Activated CD4-positive, alpha-beta T cell treated with anti-CD3 and anti-CD28 coated beads, Interleukin-2, amount 10 ng/mL, durations not matched to agents 24 days and 14 days (primary cell): ENCODE data around the gene PLXNC1. TPM values are rescaled to one million over a fixed set of nuclear protein-coding genes. Genes with fewer than 3 reads are reported as not detected.

Experiments used
- DNase-seq: peaks from one replicate; pipeline ENCODE4 v3.0.0; 2022
- H3K27ac Mint-ChIP-seq: one replicate; pipeline ENCODE4 v1.8.0; 2022; ENCODE audit warnings: mild to moderate bottlenecking, mixed read lengths
- H3K27me3 Mint-ChIP-seq: one replicate; pipeline ENCODE4 v1.8.0; 2022; ENCODE audit warnings: mixed read lengths
- H3K36me3 Mint-ChIP-seq: one replicate; pipeline ENCODE4 v1.8.0; 2022; ENCODE audit warnings: low read depth, mild to moderate bottlenecking, mixed read lengths
- H3K4me1 Mint-ChIP-seq: one replicate; pipeline ENCODE4 v1.8.0; 2021; ENCODE audit warnings: mixed read lengths
- H3K4me3 Mint-ChIP-seq: one replicate; pipeline ENCODE4 v1.8.0; 2022; ENCODE audit warnings: mild to moderate bottlenecking, moderate library complexity, mixed read lengths
- H3K9me3 Mint-ChIP-seq: one replicate; pipeline ENCODE4 v1.8.0; 2021; ENCODE audit warnings: mixed read lengths
- intact Hi-C: fragments of 100-400 bp; cut with micrococcal nuclease; formaldehyde crosslinking; loops from one replicate; pipeline ENCODE4 v1.15.1; 2023
- total RNA-seq: library from RNA; stranded (reverse); gene quantifications from 2 replicates; pipeline ENCODE4 v1.2.3, GENCODE V29; 2022

Gene PLXNC1
- total RNA-seq: 15.0 and 16.0 TPM in 2 replicates

DNA sequence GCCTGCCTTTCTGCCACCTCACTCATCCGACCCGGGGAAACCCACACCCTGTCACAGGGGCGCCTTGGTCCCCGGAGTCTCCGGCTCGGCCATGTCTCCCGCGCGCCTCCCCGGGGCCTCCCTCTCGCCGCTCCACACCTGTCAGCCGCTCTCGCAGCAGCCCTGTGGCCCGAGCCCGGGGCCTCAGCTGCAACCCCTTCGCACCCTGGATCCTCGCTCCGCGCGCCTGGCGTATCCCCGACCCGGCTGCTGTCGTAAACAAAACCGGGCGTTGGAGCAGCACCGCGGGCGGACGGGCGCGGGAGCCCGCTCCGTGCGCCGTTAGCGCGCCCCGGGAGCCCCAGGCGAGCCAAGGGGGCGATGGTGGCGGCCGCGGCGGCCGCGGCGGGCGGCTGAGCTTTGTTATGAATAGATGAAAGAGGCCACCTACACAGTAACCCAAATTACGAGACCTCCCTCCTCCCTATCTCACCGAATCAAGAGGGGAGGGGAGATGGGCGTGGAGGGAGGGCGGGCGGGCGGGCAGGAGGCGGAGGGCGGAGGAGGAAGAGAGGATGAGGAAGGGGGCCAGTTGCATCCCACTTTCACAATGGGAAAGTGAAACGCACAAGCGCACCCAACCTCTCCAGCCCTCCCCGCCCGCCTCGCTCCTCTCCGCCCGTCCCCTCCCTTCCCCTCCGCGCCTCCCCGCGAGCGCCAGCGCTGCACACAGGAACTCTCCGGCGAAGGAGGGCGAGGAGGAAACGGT, at the start of gene PLXNC1:
PLXNC1 (plus strand) TSS at position 587 of the 748 bp plus-strand sequence. CDS start 395 bp downstream, outside the sequence.
- Mint-ChIP-seq H3K27me3 (peaks cover 26% of the 10 kb centered on the region), H3K27ac (peak within 1 kb of the TSS; percentile 67), H3K36me3 (peaks cover 7% of the 10 kb centered on the region), H3K9me3 (no peaks in the 10 kb centered on the region), H3K4me3 (peak within 1 kb of the TSS; percentile 97), H3K4me1 (peaks cover 33% of the 10 kb centered on the region)
- intact Hi-C loops: loop anchor here (1.0 to 10.0 kb wide), 8 partner anchors 60 to 617 kb away; no protein-coding TSS in a partner anchor
- DNase-seq: peak; percentile 93

DNA sequence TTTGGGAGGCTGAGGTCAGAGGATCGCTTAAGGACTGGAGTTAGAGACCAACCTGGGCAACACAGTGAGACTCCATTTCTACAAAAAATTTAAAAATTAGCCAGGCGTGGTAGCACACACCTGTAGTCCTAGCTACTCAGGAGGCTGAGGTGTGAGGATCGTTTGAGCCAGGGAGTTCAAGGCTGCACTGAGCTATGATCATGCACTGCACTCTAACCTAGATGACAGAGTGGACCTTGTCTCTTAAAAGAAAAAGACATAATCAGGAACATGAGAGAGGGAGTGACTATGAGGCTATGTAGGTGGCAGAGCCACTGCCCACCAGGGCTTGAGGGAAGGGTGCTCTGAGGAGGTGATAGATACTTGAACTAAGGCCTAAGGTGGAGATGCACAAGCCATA, 49.2 kb upstream of the PLXNC1 start:
- H3K36me3 Mint-ChIP-seq: no peaks in the 10 kb centered on the region
- intact Hi-C loops: no loop called here
- DNase-seq: no peak
- no peaks in the 10 kb centered on the region for H3K9me3 Mint-ChIP-seq
- no peak overlapping the region for H3K4me3 Mint-ChIP-seq
- H3K27me3 Mint-ChIP-seq: peaks cover 4% of the 10 kb centered on the region
- H3K4me1 Mint-ChIP-seq: peaks cover 35% of the 10 kb centered on the region
- no peak overlapping the region for H3K27ac Mint-ChIP-seq

- DNase-seq: no peak
- H3K36me3 Mint-ChIP-seq: no peaks in the 10 kb centered on the region
- H3K27ac Mint-ChIP-seq: no peak overlapping the region
- H3K9me3 Mint-ChIP-seq: no peaks in the 10 kb centered on the region
- no peak overlapping the region for H3K4me3 Mint-ChIP-seq
- peaks cover 4% of the 10 kb centered on the region for H3K27me3 Mint-ChIP-seq
- intact Hi-C loops: loop anchor here (5.0 to 10.0 kb wide), 5 partner anchors 215 to 1172 kb away; partner anchors contain the start of gene EEA1
- peaks cover 35% of the 10 kb centered on the region for H3K4me1 Mint-ChIP-seq
These were observed 48.7 kb upstream of the PLXNC1 start for GRCh38 chr12:94099632-94100031.

GRCh38 chr12:94100211-94100627, 48.2 kb upstream of the PLXNC1 start:
- no peaks in the 10 kb centered on the region for H3K36me3 Mint-ChIP-seq
- H3K4me3 Mint-ChIP-seq: peak overlapping the region; percentile 54
- H3K4me1 Mint-ChIP-seq: peaks cover 37% of the 10 kb centered on the region
- intact Hi-C loops: loop anchor here (5.0 to 10.0 kb wide), 5 partner anchors 215 to 1173 kb away; partner anchors contain the start of gene EEA1
- peaks cover 9% of the 10 kb centered on the region for H3K27me3 Mint-ChIP-seq
- no peaks in the 10 kb centered on the region for H3K9me3 Mint-ChIP-seq
- peak overlapping the region; percentile 78 for H3K27ac Mint-ChIP-seq
- DNase-seq: peak; percentile 70

DNA sequence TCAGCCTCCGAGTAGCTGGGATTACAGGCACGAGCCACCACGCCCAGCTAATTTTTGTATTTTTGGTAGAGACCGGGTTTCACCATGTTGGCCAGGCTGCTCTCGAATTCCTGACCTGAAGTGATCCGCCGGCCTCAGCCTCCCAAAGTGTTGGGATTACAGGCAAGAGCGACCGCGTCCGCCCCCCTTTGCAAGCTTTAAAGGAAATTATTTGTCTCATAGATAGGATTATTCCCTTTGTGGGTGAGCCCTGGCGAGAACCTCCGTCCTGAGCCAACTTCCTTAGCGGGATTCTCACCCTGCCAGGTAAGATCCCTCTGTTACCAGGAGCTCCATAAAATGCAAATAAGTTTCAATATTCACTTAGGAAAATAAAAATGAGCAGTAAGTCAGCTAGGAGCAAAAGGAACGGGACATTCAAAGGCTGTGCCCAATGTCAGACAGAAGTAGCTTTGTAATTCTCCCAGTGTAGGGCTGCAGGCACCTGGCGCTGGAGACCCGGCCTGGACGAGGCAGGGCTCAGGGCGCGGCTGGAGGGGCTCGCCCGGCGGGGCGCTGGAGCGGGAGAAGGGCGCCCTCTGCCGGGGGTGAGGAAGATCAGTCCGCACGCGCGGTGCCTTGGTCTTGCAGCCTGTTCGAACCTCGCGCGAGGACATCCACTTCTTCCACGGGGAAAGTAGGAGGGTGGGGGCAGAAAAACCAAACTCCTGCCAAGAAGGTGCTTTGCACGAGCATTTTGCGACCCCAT, 47.2 kb upstream of the PLXNC1 start:
- H3K36me3 Mint-ChIP-seq: no peaks in the 10 kb centered on the region

DNA sequence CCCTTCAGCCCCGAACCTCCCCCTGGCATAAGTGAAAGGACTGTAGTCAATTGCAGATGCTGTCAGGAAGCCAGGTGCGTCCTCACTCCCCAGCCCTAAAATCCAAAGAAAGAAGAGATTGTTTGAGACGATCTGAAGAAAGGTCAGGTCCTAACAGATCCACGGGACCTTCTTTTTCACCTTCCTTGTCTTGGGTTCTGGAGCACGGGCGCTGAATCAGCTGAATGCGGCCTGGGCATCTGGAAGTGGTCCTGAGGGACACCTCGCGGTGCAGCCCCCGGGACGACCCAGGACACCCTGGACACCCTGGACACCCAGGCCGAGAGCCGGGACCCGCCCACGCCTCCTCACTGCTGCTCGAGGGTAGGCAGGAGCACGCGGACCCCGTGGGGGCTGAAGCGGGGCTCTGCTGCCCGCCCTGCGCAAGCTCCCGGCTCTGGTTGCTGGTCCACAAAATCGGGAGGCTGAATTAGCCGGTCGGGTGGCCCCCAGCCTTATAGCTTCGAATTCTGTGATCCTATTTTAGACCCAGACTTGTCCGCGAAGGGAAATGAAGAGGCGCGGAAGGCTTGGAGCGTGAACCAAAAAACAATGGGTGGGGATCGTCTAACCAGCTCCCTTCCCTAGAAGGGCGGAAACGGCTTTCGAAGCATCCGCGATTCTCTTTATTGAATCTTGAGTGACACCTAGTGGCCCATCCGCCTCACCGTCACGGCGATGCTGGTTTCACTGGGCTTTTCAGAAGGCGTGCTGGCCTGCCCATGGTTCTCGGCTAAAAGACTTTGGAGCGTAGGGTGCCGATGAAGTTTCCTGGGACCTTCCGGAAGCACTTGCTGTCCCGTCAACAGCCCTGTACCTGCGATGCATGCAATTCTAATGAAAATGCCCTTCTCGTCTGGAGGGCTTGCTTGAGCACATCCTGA, 46.4 kb upstream of the PLXNC1 start:
- peak; percentile 96 for DNase-seq
- intact Hi-C loops: loop anchor here (1.0 to 10.0 kb wide), 12 partner anchors 119 to 1175 kb away; partner anchors contain the start of genes CRADD, EEA1 and UBE2N
- H3K27ac Mint-ChIP-seq: peak overlapping the region; percentile 84
- peaks cover 12% of the 10 kb centered on the region for H3K27me3 Mint-ChIP-seq
- no peaks in the 10 kb centered on the region for H3K36me3 Mint-ChIP-seq
- peak overlapping the region; percentile 88 for H3K4me3 Mint-ChIP-seq
- H3K4me1 Mint-ChIP-seq: peaks cover 37% of the 10 kb centered on the region
- H3K9me3 Mint-ChIP-seq: no peaks in the 10 kb centered on the region

More for the DNA sequence above, 47.2 kb upstream of the PLXNC1 start:
- peak; percentile 94 for DNase-seq
- intact Hi-C loops: loop anchor here (1.0 to 10.0 kb wide), 7 partner anchors 216 to 1174 kb away; partner anchors contain the start of gene EEA1
- peaks cover 37% of the 10 kb centered on the region for H3K4me1 Mint-ChIP-seq
- peak overlapping the region; percentile 84 for H3K27ac Mint-ChIP-seq
- H3K27me3 Mint-ChIP-seq: peaks cover 11% of the 10 kb centered on the region
- peak overlapping the region; percentile 88 for H3K4me3 Mint-ChIP-seq
- no peaks in the 10 kb centered on the region for H3K9me3 Mint-ChIP-seq

DNA sequence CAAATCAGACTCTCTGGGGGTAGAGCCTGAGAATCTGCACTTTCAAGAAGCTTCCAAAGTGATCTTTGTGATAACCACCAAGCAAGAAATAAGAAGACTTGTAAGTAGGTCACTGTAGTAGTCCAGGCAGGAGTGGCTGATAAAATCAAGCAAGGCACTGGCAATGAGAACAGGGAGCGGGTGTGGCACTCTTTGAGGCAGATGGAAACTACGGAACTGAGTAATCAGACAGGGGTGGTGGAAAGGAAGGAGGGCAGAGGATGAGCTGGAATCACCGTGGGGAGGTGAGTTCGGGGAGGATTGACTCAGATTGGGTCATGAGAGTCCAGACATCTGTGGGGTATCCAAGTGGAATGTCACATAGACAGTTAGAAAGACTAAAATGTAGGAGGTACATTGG, 44.4 kb upstream of the PLXNC1 start:
- DNase-seq: no peak
- H3K4me1 Mint-ChIP-seq: peaks cover 40% of the 10 kb centered on the region
- no peaks in the 10 kb centered on the region for H3K9me3 Mint-ChIP-seq
- H3K36me3 Mint-ChIP-seq: no peaks in the 10 kb centered on the region
- intact Hi-C loops: loop anchor here (2.0 to 10.0 kb wide), 7 partner anchors 121 to 1177 kb away; partner anchors contain the start of genes EEA1 and UBE2N
- no peak overlapping the region for H3K27ac Mint-ChIP-seq
- peaks cover 10% of the 10 kb centered on the region for H3K27me3 Mint-ChIP-seq
- H3K4me3 Mint-ChIP-seq: no peak overlapping the region

DNA sequence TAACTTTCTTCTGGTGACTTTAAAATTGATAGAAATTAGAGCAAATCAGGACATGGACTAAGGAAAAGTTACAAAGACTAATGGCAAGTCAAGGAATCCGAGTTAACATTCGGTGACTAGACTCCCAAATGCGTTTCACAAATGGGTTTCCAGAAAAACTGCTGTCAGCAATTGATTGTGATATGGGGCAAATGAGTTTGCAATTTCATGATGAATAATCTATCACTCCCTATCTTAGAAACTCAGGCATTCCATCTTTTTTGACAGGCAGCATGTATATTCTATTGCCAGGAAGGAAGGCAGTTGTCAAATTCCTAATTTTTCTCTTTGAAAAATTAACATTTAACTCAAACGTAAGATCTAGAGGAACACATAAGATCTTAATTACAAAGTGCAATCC, 40.5 kb upstream of the PLXNC1 start:
- no peak overlapping the region for H3K4me3 Mint-ChIP-seq
- H3K27ac Mint-ChIP-seq: no peak overlapping the region
- intact Hi-C loops: loop anchor here (10.0 kb wide), 2 partner anchors 223 to 693 kb away; no protein-coding TSS in a partner anchor
- H3K27me3 Mint-ChIP-seq: peaks cover 10% of the 10 kb centered on the region
- no peaks in the 10 kb centered on the region for H3K9me3 Mint-ChIP-seq
- DNase-seq: no peak
- no peaks in the 10 kb centered on the region for H3K36me3 Mint-ChIP-seq
- peaks cover 28% of the 10 kb centered on the region for H3K4me1 Mint-ChIP-seq

- Mint-ChIP-seq H3K27ac (peak overlapping the region; percentile 80), H3K4me1 (peaks cover 25% of the 10 kb centered on the region), H3K27me3 (peaks cover 8% of the 10 kb centered on the region), H3K9me3 (no peaks in the 10 kb centered on the region), H3K4me3 (peak overlapping the region; percentile 11), H3K36me3 (no peaks in the 10 kb centered on the region)
- intact Hi-C loops: loop anchor here (10.0 kb wide), 2 partner anchors 224 to 694 kb away; no protein-coding TSS in a partner anchor
- no peak for DNase-seq
These were observed 39.2 kb upstream of the PLXNC1 start for GRCh38 chr12:94109160-94109559.

DNA sequence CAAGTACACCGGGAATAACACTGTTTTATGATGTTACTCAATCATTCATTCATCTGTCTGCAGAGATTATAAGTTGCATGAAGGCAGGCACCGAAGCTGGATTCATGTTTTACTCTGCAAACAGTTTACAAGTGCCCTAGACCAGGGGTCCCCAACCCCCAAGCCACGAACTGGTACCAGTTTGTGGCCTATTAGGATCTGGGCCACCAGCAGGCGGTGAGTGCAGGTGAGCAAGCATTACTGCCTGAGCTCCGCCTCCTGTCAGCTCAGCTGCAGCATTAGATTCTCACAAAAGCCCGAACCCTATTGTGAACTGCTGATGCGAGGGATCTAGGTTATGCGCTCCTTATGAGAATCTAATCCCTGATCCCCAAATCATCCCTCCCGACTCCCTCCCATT, 38.1 kb upstream of the PLXNC1 start:
- DNase-seq: no peak
- Mint-ChIP-seq H3K4me1 (peaks cover 22% of the 10 kb centered on the region), H3K27me3 (peaks cover 4% of the 10 kb centered on the region), H3K27ac (no peak overlapping the region), H3K4me3 (no peak overlapping the region), H3K9me3 (no peaks in the 10 kb centered on the region), H3K36me3 (no peaks in the 10 kb centered on the region)
- intact Hi-C loops: no loop called here

- Mint-ChIP-seq H3K36me3 (no peaks in the 10 kb centered on the region), H3K27me3 (no peaks in the 10 kb centered on the region), H3K4me3 (no peak overlapping the region), H3K27ac (no peak overlapping the region), H3K4me1 (peaks cover 22% of the 10 kb centered on the region), H3K9me3 (no peaks in the 10 kb centered on the region)
- DNase-seq: no peak
- intact Hi-C loops: no loop called here
These were observed 37.1 kb upstream of the PLXNC1 start for GRCh38 chr12:94111302-94111701.

DNA sequence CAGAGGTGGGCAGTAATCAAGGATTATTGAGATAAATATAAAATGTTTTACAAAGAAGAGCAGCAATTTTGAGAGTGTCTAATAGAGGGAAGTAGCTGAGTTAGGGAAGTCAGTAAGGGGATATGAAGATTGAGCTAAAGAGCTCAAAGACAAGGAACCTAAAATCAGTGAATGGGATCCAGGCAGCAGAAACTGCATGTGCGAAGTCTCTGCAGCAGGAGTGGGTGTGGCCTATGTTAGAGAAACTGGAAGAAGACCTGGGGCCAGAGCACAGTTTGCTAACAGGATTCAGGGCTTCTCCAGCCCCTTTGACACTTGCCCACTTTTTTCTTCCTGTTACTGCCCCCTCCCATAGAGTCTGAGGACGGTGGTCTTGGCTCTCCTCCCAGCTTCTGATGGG, 36.3 kb upstream of the PLXNC1 start:
- Mint-ChIP-seq H3K9me3 (no peaks in the 10 kb centered on the region), H3K4me1 (peaks cover 22% of the 10 kb centered on the region), H3K4me3 (no peak overlapping the region), H3K27me3 (no peaks in the 10 kb centered on the region), H3K27ac (no peak overlapping the region), H3K36me3 (no peaks in the 10 kb centered on the region)
- no peak for DNase-seq
- intact Hi-C loops: no loop called here

DNA sequence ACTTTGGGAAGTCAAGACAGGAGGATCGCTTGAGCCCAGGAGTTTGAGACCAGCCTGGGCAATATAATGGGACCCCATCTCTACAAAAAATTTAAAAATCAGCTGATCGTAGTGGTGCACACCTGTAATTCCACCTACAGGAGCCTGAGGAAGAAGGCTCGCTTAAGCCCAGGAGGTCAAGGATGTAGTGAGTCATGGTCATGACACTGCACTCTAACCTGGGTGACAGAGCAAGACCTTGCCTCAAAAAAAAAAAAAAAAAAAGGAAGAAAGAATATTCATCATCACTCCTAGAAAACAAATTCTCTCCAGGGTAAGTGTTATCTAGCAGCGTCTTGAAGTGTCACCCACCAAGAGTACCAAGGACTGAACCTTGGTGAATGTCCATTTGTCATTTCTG, 34.2 kb upstream of the PLXNC1 start:
- no peak for DNase-seq
- intact Hi-C loops: no loop called here
- Mint-ChIP-seq H3K27ac (no peak overlapping the region), H3K36me3 (no peaks in the 10 kb centered on the region), H3K9me3 (no peaks in the 10 kb centered on the region), H3K27me3 (no peaks in the 10 kb centered on the region), H3K4me1 (peaks cover 15% of the 10 kb centered on the region), H3K4me3 (no peak overlapping the region)
